ENCODE measurements around the gene ALB. TPM values are rescaled to one million over a fixed set of nuclear protein-coding genes. Genes with fewer than 3 reads are reported as not detected.

Gene ALB
- polyA plus RNA-seq, 3 donors from 2014 or later = not detected

- Mint-ChIP-seq H3K27me3 (ENCODE audit: low read depth in 3 of 3) (peaks cover 0 to 2% (median 0%) of the 10 kb centered on the region in 3 donors), H3K4me1 (no peaks in the 10 kb centered on the region), H3K4me3 (no peak overlapping the region), H3K9me3 (peaks cover 0 to 4% (median 0%) of the 10 kb centered on the region in 6 donors), H3K36me3 (no peaks in the 10 kb centered on the region), H3K27ac (no peak overlapping the region)
- no peak for DNase-seq
Measured at GRCh38 chr4:73442275-73442674, 38.2 kb downstream of the ALB start.

DNA sequence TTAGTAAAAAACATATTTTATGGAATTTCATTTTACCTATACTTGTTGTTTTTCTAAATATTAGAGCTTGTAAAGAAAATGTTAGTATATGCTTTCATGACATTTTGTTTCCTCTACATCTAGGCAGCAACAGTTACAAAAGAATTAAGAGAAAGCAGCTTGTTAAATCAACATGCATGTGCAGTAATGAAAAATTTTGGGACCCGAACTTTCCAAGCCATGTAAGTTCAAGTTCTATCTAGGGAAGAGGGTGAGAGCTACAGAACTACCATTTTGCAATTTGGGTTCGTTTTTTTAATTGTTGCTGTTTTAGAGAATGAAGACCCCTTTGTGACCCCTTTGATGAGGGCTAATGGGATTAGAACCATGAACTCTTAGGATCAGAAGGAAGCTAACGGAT lies 39.1 kb downstream of the ALB start:
- H3K9me3 Mint-ChIP-seq = peaks cover 0 to 4% (median 0%) of the 10 kb centered on the region in 6 donors
- no peaks in the 10 kb centered on the region for H3K4me1 Mint-ChIP-seq
- no peak for DNase-seq
- H3K36me3 Mint-ChIP-seq = no peaks in the 10 kb centered on the region
- H3K27ac Mint-ChIP-seq = no peak overlapping the region
- H3K27me3 Mint-ChIP-seq (ENCODE audit: low read depth in 3 of 3) = peaks cover 0 to 3% (median 2%) of the 10 kb centered on the region in 3 donors
- no peak overlapping the region for H3K4me3 Mint-ChIP-seq

DNA sequence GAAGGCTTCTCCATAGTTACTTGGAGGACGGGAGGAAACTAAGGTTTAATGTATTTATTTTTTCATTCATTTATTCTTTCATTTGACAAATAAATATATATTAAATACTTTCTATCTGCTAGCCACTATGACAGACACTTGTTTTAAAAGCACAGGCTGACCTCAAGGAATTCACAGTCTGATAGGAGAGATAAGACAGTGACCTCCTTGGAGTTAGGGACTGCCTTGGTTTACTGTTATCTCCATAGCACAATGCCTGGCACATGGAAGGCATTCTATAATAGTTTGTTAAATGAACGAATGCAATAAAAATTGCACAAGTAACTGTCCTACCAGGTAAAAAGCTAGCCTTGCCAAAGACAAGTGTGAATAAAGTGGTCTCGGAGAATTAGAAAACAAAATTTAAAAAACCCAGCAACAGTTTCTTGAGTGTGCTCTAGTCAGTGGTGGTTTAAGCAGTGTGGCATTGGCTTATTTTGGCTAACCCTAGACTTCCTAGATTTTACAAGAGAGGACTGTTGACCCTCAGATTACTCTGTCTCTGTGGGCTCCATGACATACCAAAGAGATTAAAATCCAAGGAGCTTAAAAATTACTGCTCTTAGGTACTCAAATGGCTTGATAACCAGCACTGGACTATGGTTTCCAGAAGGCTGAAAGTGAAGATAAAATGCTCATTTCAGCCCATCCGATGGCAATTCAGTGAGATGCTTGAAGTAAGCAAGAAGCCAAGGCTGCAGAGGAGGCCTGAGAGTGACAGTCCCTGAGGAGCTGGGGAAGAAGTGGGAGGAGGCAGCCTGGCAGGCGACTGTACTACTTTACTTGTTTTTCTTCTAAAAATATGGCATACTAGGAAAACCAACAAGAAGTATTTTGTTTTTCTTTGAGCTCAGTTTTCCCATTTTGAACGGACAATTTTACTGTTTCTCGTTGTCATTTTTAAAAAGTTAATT lies 41.6 kb downstream of the ALB start:
- Mint-ChIP-seq H3K4me3 (no peak overlapping the region), H3K9me3 (peaks cover 0 to 4% (median 0%) of the 10 kb centered on the region in 6 donors), H3K36me3 (no peaks in the 10 kb centered on the region), H3K4me1 (no peaks in the 10 kb centered on the region), H3K27ac (no peak overlapping the region), H3K27me3 (ENCODE audit: low read depth in 3 of 3) (peaks cover 0 to 3% (median 2%) of the 10 kb centered on the region in 3 donors)
- no peak for DNase-seq

- Mint-ChIP-seq H3K9me3 (peaks cover 0 to 4% (median 0%) of the 10 kb centered on the region in 6 donors), H3K4me3 (no peak overlapping the region), H3K27ac (no peak overlapping the region), H3K27me3 (ENCODE audit: low read depth in 3 of 3) (peaks cover 0 to 3% (median 2%) of the 10 kb centered on the region in 3 donors), H3K36me3 (no peaks in the 10 kb centered on the region), H3K4me1 (no peaks in the 10 kb centered on the region)
- DNase-seq = no peak
Measured at GRCh38 chr4:73446336-73446938, 42.4 kb downstream of the ALB start.

DNA sequence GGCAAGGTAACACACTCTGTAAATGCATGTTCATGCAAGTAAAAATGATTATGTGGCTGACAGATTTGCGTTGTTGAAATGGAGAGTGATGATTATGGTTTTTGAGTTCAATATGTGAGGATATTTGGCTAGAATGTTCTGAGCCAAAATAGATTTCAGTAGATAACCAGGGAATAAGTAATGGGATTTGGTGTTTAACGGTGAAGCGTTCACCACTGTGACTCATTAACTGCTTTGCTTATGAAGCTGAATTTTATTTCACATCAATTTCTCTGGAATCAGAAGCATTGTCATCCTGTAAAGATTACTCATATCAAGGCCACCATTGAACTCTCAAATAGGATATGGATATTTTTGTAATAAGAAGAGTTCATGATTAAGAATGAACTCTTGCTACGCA lies 43.6 kb downstream of the ALB start:
- Mint-ChIP-seq H3K27ac (no peak overlapping the region), H3K9me3 (peaks cover 0 to 4% (median 0%) of the 10 kb centered on the region in 6 donors), H3K27me3 (ENCODE audit: low read depth in 3 of 3) (peaks cover 0 to 3% (median 2%) of the 10 kb centered on the region in 3 donors), H3K36me3 (no peaks in the 10 kb centered on the region), H3K4me1 (no peaks in the 10 kb centered on the region), H3K4me3 (no peak overlapping the region)
- no peak for DNase-seq

GRCh38 chr4:73448448-73449203 lies 44.5 kb downstream of the ALB start:
- no peak for DNase-seq
- no peak overlapping the region for H3K4me3 Mint-ChIP-seq
- no peak overlapping the region for H3K27ac Mint-ChIP-seq
- H3K27me3 Mint-ChIP-seq (ENCODE audit: low read depth in 3 of 3) = peaks cover 0 to 3% (median 2%) of the 10 kb centered on the region in 3 donors
- H3K36me3 Mint-ChIP-seq = peaks cover 0 to 4% (median 0%) of the 10 kb centered on the region in 3 donors
- peaks cover 0 to 4% (median 0%) of the 10 kb centered on the region in 6 donors for H3K9me3 Mint-ChIP-seq
- H3K4me1 Mint-ChIP-seq = no peaks in the 10 kb centered on the region

DNA sequence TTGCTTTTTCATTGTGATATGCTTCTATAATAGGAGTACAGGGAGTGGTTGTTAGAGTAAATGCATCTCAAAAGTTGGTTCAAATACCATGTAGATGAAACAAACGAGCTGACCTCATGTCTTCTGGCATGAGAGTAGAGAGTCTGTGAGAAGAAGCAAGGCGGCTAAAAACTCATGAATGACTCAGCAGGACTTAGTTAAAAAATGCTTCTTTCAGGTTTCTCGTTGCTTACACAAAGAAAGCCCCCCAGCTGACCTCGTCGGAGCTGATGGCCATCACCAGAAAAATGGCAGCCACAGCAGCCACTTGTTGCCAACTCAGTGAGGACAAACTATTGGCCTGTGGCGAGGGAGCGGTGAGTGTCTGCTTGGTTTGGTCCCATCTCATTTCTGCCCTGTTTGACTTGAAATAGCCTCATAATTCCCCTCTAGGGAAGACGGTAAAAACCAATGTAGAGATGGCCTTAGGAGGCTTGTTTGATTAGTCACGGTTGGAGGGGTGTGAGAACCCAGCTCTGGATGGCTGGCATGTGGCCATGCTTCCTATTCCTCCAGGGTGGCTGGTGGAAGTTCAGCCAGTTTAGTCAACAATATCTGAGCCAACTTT lies 46.4 kb downstream of the ALB start:
- H3K4me3 Mint-ChIP-seq = no peak overlapping the region
- H3K4me1 Mint-ChIP-seq = no peaks in the 10 kb centered on the region
- no peak for DNase-seq
- peaks cover 0 to 3% (median 2%) of the 10 kb centered on the region in 3 donors for H3K27me3 Mint-ChIP-seq (ENCODE audit: low read depth in 3 of 3)
- H3K36me3 Mint-ChIP-seq = peaks cover 0 to 4% (median 0%) of the 10 kb centered on the region in 3 donors
- H3K27ac Mint-ChIP-seq = no peak overlapping the region
- peaks cover 0 to 4% (median 0%) of the 10 kb centered on the region in 6 donors for H3K9me3 Mint-ChIP-seq

DNA sequence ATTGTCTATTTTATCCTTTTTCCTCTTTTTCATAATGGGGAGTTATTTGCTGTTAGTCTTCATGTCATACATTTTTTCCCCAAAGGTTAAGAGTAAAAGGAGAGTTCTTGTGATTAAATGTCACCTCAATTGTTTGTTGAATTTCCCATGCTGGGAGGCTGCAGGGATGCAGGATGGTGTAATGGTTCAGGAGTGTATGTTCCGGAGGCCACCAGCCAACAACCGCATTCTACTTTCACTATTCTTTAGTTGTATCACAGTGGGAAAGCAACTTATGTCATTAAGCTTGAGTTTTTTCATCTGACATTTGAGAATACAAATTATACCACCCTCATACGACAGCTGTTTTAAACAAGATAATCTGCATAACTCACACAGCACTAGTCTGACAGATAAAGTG lies 47.3 kb downstream of the ALB start:
- Mint-ChIP-seq H3K4me3 (no peak overlapping the region), H3K27ac (no peak overlapping the region), H3K27me3 (ENCODE audit: low read depth in 3 of 3) (peaks cover 0 to 5% (median 2%) of the 10 kb centered on the region in 3 donors), H3K9me3 (peaks cover 0 to 6% (median under 1%) of the 10 kb centered on the region in 6 donors), H3K36me3 (peaks cover 0 to 4% (median 0%) of the 10 kb centered on the region in 3 donors), H3K4me1 (no peaks in the 10 kb centered on the region)
- no peak for DNase-seq

- Mint-ChIP-seq H3K36me3 (peaks cover 0 to 4% (median 0%) of the 10 kb centered on the region in 3 donors), H3K4me3 (no peak overlapping the region), H3K27ac (no peak overlapping the region), H3K27me3 (ENCODE audit: low read depth in 3 of 3) (peaks cover 0 to 9% (median under 1%) of the 10 kb centered on the region in 3 donors), H3K9me3 (peaks cover 0 to 9% (median 1%) of the 10 kb centered on the region in 6 donors), H3K4me1 (no peaks in the 10 kb centered on the region)
- DNase-seq = no peak
Measured at GRCh38 chr4:73451981-73452747, 48.1 kb downstream of the ALB start.

DNA sequence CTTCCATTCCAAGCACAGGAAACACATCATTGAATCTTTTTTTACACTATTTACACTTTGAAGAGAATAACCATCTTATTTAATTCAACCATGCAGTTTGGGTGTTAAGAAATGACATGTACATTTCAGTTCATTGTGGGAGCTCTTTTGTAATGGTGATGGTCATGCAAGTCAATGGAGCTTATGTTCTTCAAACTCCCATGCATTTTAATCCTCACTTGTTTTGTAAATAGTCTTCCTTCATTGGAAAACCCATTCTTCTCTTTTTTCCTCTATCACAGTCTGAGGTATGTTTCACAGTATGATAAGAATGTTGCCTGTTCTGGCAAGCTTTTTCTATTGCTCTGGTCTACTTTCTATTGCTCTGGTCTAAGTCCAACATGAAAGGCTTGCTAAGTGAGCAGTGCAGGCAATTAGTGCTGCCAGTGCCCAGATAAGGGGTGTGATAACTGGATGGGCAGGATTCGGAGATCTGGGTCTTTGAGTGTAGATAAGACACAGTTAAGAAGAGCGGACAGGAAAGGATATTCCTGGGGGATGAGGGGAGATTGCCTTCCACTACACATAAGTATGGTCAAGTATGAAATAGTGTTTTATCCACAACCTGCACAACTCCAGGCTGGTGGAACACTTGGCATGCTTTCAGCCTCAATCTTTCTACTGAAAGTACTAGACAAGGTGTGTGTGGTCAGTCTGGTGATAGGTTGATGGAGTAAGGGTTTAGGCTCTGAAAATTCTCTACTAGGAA lies 49.0 kb downstream of the ALB start:
- Mint-ChIP-seq H3K27ac (no peak overlapping the region), H3K9me3 (peaks cover 0 to 9% (median 3%) of the 10 kb centered on the region in 6 donors), H3K27me3 (ENCODE audit: low read depth in 3 of 3) (peaks cover 0 to 6% (median 0%) of the 10 kb centered on the region in 3 donors), H3K4me3 (no peak overlapping the region), H3K4me1 (no peaks in the 10 kb centered on the region), H3K36me3 (peaks cover 0 to 7% (median 0%) of the 10 kb centered on the region in 3 donors)
- no peak for DNase-seq

DNA sequence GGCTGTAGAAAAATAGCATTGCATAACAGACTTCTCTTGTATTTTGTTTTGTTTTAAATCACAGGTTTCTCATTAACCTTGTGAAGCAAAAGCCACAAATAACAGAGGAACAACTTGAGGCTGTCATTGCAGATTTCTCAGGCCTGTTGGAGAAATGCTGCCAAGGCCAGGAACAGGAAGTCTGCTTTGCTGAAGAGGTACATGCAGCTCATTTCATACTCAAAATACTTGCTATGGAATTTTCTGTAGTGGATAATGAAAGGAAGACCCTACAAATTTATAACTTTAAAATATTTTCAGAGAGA lies 49.6 kb downstream of the ALB start:
- Mint-ChIP-seq H3K4me1 (no peaks in the 10 kb centered on the region), H3K36me3 (peaks cover 0 to 8% (median 0%) of the 10 kb centered on the region in 3 donors)

DNA sequence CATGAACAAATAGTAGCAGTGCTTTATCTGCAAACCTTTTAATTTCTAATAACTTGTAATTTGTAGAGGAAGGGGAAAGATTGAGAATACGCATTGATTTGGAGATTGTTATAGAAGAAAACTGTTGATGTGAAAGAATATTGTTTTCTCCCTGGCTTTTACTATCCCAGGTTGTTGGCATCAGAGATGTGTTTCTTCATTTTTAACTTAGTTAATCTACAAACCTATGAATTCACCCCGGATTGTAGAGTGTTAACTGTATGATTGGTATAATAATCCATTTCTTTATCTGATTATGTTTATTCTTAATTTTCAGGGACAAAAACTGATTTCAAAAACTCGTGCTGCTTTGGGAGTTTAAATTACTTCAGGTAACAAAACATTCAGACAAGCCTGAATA lies 50.8 kb downstream of the ALB start:
- peaks cover 0 to 6% (median 0%) of the 10 kb centered on the region in 3 donors for H3K27me3 Mint-ChIP-seq (ENCODE audit: low read depth in 3 of 3)
- H3K9me3 Mint-ChIP-seq = peaks cover 0 to 9% (median 3%) of the 10 kb centered on the region in 6 donors
- H3K27ac Mint-ChIP-seq = no peak overlapping the region
- H3K4me3 Mint-ChIP-seq = no peak overlapping the region
- no peaks in the 10 kb centered on the region for H3K4me1 Mint-ChIP-seq
- no peak for DNase-seq
- H3K36me3 Mint-ChIP-seq = peaks cover 0 to 8% (median 0%) of the 10 kb centered on the region in 3 donors

More for the DNA sequence above, 49.6 kb downstream of the ALB start:
- Mint-ChIP-seq H3K9me3 (peaks cover 0 to 9% (median 3%) of the 10 kb centered on the region in 6 donors), H3K27ac (no peak overlapping the region), H3K4me3 (no peak overlapping the region), H3K27me3 (ENCODE audit: low read depth in 3 of 3) (peaks cover 0 to 6% (median 0%) of the 10 kb centered on the region in 3 donors)
- DNase-seq = no peak

Measured in immature natural killer cell (primary cell).